Measurements from ENCODE around the gene KLHDC8A. TPM values are rescaled to one million over a fixed set of nuclear protein-coding genes. Genes with fewer than 3 reads are reported as not detected.
"Not testable (repeated sequence)": the region's sequence is repeated elsewhere in the genome, so short reads cannot be mapped to it uniquely, and the experiment has no call there.

KLHDC8A gene
- total RNA-seq: 1 to 10 TPM in 2 of 4 donors, under 1 TPM in 2; 0.32 to 2.0 (median 1.2) TPM

DNA sequence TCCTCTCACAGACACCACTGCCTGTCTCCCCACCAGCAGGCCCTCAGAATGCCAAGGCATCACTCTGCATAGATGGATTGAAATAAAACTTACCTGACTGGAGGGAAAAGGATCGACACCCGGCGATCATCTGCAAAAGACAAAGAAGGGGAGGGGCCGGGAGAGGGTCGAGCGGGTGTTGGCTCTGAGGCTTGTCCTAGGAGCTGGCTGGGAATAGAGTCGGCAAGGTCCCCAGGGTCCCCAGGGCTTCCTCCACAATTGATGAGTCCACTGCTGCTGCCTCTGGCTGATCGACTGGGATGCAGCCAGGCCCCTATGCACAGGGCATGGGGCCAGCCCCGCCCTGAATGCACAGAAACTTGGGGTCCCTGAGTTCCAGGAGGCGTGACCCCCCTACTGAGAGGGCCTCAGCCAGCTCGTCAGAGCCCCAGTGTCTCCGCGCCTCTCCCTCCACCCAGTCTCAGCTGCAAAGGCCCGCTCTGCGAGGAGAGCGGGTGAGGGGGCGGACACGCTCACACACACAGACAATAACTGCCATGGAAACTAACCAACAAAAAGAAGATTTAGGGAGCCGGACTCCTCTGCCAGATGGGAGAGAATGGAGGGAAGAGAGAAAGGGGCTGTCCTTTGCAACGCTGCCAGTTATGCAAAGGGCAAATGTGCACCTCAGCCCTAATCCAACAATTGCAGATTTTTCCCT, at the start of gene KLHDC8A:
KLHDC8A (minus strand) TSS at position 483 of the 700 bp plus-strand sequence. CDS start 13,318 bp downstream, outside the sequence.
- WGBS: 41% methylated on average over 12 of the region's 20 CpGs
- Histone ChIP-seq H3K4me3 (peak within 1 kb of the TSS in 2 of 4 donors; percentile 0 to 12), H3K27ac (replicated peaks in 1 of 4) (no peak within 1 kb of the TSS), H3K4me1 (peaks cover 0 to 13% (median 11%) of the 10 kb centered on the region in 4 donors), H3K36me3 (no peaks in the 10 kb centered on the region), H3K9me3 (no peaks in the 10 kb centered on the region), H3K27me3 (peaks cover 0 to 23% (median 0%) of the 10 kb centered on the region in 4 donors)
- intact Hi-C loops (cut with DNase I): loop anchor here (5.0 kb wide), 1 partner anchor 76 kb away; no protein-coding TSS in a partner anchor
- TF ChIP-seq, protein P1, sequence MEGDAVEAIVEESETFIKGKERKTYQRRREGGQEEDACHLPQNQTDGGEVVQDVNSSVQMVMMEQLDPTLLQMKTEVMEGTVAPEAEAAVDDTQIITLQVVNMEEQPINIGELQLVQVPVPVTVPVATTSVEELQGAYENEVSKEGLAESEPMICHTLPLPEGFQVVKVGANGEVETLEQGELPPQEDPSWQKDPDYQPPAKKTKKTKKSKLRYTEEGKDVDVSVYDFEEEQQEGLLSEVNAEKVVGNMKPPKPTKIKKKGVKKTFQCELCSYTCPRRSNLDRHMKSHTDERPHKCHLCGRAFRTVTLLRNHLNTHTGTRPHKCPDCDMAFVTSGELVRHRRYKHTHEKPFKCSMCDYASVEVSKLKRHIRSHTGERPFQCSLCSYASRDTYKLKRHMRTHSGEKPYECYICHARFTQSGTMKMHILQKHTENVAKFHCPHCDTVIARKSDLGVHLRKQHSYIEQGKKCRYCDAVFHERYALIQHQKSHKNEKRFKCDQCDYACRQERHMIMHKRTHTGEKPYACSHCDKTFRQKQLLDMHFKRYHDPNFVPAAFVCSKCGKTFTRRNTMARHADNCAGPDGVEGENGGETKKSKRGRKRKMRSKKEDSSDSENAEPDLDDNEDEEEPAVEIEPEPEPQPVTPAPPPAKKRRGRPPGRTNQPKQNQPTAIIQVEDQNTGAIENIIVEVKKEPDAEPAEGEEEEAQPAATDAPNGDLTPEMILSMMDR (IDR thresholded peaks at IDR 0.05): no peak
- TF ChIP-seq POLR2AphosphoS5 (IDR thresholded peaks at IDR 0.05) (no peak), EP300 (IDR thresholded peaks at IDR 0.05) (no peak), POLR2A (IDR thresholded peaks at IDR 0.05; ENCODE audit: low read depth) (no peak)
- DNase-seq (ENCODE audit: extremely low spot score): no peak

DNA sequence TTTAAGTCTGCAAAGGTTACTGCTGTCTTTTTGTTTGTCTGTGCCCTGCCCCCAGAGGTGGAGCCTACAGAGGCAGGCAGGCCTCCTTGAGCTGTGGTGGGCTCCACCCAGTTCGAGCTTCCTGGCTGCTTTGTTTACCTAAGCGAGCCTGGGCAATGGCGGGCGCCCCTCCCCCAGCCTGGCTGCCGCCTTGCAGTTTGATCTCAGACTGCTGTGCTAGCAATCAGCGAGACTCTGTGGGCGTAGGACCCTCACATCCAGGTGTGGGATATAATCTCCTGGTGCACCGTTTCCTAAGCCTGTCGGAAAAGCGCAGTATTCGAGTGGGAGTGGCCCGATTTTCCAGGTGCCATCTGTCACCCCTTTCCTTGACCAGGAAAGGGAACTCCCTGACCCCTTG, 49.5 kb upstream of the KLHDC8A start:
- peak; percentile 8 for DNase-seq (ENCODE audit: extremely low spot score)
- H3K36me3 ChIP-seq; intact Hi-C loops (cut with DNase I); H3K4me1 ChIP-seq; H3K9me3 ChIP-seq; H3K4me3 ChIP-seq; H3K27ac ChIP-seq (replicated peaks in 1 of 4): not testable (repeated sequence)
- 93% methylated on average over 5 of the region's 12 CpGs for WGBS
- H3K27me3 ChIP-seq: peaks cover 0 to 20% (median 0%) of the 10 kb centered on the region in 4 donors

GRCh38 chr1:205404484-205404883, 47.8 kb upstream of the KLHDC8A start:
- H3K27ac ChIP-seq (replicated peaks in 1 of 4); intact Hi-C loops (cut with DNase I); H3K9me3 ChIP-seq; H3K36me3 ChIP-seq; H3K4me1 ChIP-seq; DNase-seq (ENCODE audit: extremely low spot score); H3K4me3 ChIP-seq: not testable (repeated sequence)
- 79% methylated on average over 3 of the region's 3 CpGs for WGBS
- peaks cover 0 to 20% (median 0%) of the 10 kb centered on the region in 4 donors for H3K27me3 ChIP-seq

- TF ChIP-seq EP300 (IDR thresholded peaks at IDR 0.05) (no peak), POLR2AphosphoS5 (IDR thresholded peaks at IDR 0.05) (no peak), POLR2A (IDR thresholded peaks at IDR 0.05; ENCODE audit: low read depth) (no peak)
- TF ChIP-seq, protein P1 (IDR thresholded peaks at IDR 0.05): no peak
- WGBS: 88% methylated on average over 4 of the region's 4 CpGs
- Histone ChIP-seq H3K27me3 (peaks cover 0 to 11% (median 0%) of the 10 kb centered on the region in 4 donors), H3K27ac (replicated peaks in 1 of 4) (no peak overlapping the region), H3K9me3 (no peaks in the 10 kb centered on the region), H3K4me3 (no peak overlapping the region), H3K36me3 (no peaks in the 10 kb centered on the region), H3K4me1 (peaks cover 0 to 5% (median 0%) of the 10 kb centered on the region in 4 donors)
- DNase-seq (ENCODE audit: extremely low spot score): peak; percentile 74
- intact Hi-C loops (cut with DNase I): loop anchor here (5.0 kb wide), 1 partner anchor 124 kb away; no protein-coding TSS in a partner anchor
These were observed 41.9 kb upstream of the KLHDC8A start for GRCh38 chr1:205398586-205398985.

DNA sequence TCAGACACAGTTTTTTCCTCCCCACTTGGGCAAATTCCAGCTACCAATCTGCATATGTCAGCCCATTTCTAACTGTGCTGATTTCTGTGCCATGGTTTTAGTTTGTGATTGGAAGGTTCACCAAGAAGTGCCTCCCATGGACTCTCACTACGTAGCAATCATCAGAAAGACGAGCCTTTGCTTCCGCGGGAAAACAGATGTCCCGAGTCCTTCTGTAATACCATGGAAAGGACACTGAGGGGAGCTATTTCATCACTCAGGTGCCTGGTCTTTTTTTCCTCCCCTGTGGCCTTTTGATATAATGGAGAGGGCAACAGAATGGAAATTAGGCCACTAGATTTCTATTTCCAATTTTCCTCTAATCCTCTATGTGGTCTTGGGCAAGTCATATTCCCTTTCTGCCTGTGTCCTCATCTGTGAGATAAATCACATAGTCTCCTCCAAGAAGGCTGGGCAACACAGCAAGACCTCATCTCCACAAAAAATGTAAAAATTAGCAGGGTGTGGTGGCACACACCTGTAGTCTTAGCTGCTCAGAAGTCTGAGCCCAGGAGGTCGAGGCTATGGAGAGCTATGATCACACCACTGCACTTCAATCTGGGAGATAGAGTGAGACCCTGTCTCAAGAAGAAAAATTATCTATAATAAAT, 40.4 kb upstream of the KLHDC8A start:
- 10% methylated on average over 6 of the region's 6 CpGs for WGBS
- no peak overlapping the region for H3K4me3 ChIP-seq
- TF ChIP-seq, protein P1 (IDR thresholded peaks at IDR 0.05): peak; percentile 52 to 64 (median 62)
- TF ChIP-seq EP300 (IDR thresholded peaks at IDR 0.05) (no peak), POLR2A (IDR thresholded peaks at IDR 0.05; ENCODE audit: low read depth) (no peak)
- no peak overlapping the region for H3K27ac ChIP-seq (replicated peaks in 1 of 4)
- H3K27me3 ChIP-seq: peaks cover 0 to 11% (median 0%) of the 10 kb centered on the region in 4 donors
- DNase-seq (ENCODE audit: extremely low spot score): peak; percentile 83
- no peaks in the 10 kb centered on the region for H3K36me3 ChIP-seq
- H3K9me3 ChIP-seq: no peaks in the 10 kb centered on the region
- peaks cover 0 to 5% (median 0%) of the 10 kb centered on the region in 4 donors for H3K4me1 ChIP-seq
- intact Hi-C loops (cut with DNase I): loop anchor here (5.0 kb wide), 1 partner anchor 125 kb away; no protein-coding TSS in a partner anchor
